NCI-H345 (cell line): ENCODE data around the gene ODAD4.

Experiments used
- DNase-seq: peaks from one replicate; lab custom pipeline; 2025; lab: John Stamatoyannopoulos, UW

ODAD4 gene

GRCh38 chr17:41930009-41930832 is at the start of gene ODAD4:
ODAD4 (plus strand) TSS chr17:41930617; CDS start chr17:41930724, 107 bp downstream.
- peak; percentile 96 for DNase-seq

GRCh38 chr17:41882756-41883155 is 47.7 kb upstream of the ODAD4 start:
- no peak for DNase-seq

- no peak for DNase-seq
Measured at GRCh38 chr17:41885733-41886132, 44.7 kb upstream of the ODAD4 start.

- no peak for DNase-seq
Measured at GRCh38 chr17:41888332-41888965, 42.0 kb upstream of the ODAD4 start.

DNA sequence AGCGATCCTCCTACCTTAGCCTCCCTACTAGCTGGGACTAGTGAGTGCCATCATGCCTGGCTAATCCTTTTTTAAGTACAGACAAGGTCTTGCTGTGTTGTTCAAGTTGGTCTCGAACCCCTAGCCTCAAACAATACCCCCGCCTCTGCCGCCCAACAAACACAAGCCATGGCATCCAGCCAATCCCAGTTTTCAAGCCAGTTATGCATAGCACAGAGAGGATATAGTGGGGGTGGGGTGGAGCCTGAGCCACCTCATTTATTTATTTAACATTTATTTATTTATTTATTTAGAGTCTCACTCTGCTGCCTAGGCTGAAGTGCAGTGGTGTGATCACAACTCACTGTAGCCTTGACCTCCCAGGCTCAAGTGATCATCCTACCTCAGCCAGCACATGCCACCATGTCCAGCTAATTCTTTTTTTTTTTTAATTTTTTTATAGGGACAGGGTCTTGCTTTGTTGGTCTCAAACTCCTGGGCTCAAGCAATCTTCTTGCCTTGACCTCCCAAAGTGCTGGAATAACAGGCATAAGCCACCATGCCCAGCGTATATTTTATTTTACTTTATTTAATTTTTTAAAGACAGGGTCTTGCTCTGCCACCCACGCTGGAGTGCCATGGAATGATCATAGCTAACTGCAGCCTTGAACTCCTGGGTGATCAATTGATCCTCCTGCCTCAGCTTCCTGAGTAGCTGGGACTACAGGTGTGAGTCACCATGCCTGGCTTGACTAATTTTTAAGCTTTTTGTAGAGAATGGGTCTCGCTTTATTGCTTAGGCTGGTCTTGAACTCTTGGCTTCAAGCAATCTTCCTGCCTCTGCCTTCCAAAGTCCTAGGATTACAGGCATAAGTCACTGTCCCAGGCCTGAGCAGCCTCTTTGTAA is 39.0 kb upstream of the ODAD4 start:
- no peak for DNase-seq

DNA sequence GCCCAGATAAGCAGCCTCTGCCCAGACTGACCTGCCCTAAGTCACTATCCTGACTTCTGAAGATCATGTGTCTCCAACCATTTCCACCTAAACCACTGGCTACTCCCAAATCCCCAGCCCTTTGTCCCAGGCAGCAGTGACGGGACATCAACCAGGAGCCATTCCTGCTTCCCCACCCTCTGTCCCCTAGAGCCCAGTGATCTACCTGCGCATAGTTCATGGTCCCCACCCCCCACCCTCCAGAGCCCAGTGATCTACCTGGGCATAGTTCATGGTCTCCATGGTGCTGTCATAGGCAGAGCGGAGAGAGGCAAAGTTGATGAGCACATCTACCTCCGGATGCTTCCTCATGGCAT is 38.4 kb upstream of the ODAD4 start:
- DNase-seq, result no peak

DNA sequence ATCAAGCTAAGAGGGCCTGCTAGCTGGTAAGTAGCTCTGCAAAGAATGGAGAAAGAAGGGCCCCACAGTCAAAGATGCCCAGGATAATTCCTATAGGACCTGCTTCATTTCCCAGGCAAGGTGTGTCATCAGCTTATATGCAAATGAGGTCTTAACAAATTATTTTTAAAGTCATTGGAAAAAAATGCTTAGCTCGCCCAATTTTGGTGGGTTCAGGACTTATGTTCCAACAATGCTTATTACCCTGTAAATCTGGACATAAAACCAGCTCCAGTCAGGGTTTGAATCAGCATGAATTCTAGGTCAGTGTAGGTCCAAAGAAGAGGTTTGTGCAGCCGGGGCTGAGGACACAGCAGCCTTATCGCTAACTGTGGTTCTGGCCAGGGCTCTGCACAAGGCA is 37.0 kb upstream of the ODAD4 start:
- DNase-seq, result no peak

- DNase-seq, result no peak
Measured at GRCh38 chr17:41894791-41895331, 35.6 kb upstream of the ODAD4 start.

- DNase-seq, result no peak
Measured at GRCh38 chr17:41895617-41896016, 34.8 kb upstream of the ODAD4 start.

- DNase-seq, result no peak
Measured at GRCh38 chr17:41896726-41897125, 33.7 kb upstream of the ODAD4 start.

DNA sequence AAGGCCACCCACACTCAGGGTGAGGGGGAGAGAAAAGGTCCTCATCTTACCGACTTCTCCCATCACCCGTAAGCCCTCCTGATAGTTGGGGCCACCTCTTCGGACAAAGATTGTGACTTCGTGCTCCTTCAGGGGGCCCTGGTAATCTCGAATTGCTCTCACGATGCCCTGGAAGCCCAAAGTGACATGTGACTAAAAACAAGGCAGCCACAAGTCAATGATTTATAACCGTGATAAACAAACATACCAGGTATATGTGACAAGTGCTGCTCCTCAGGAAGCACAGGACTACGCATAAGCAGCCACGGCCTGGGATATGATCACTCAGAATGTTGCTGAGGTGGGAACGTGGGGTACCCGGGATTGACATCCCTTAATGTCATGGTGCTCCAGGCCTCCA is 28.8 kb upstream of the ODAD4 start:
- DNase-seq, result no peak

DNA sequence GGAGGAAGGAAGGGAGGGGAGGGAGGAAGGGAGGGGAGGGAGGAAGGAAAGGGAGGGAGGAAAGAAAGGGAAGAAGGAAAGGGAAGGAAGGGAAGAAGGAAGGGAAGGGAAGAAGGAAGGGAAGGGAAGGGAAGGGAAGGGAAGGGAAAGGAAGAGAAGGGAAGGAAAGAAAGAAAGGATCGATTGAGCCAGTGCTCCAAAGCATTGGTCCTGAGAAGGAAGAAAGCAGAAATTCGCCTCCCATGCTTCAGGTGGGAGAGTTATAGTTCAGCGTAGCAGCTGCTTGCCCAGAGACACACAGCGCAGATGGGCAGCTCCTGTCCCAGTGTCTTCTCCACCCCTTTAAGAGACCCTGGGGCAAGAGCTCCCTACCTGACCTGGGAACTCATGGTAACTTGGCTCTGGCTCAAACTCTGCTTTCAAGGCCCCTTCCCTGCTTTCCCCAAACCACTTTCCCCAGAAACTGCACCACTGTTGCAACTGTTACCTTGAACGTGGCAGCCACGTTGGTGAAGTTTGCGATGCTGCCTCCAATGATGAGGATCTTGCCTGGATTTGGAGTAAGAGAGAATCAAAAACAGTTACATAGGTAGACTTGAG is 26.1 kb upstream of the ODAD4 start:
- no peak for DNase-seq

GRCh38 chr17:41905172-41905571 is 25.2 kb upstream of the ODAD4 start:
- DNase-seq, result no peak

GRCh38 chr17:41906465-41907184 is 23.8 kb upstream of the ODAD4 start:
- DNase-seq, result no peak

- DNase-seq, result no peak
Measured at GRCh38 chr17:41907185-41907556, 23.2 kb upstream of the ODAD4 start.

GRCh38 chr17:41907633-41908539 is 22.5 kb upstream of the ODAD4 start:
- no peak for DNase-seq

GRCh38 chr17:41909088-41909487 is 21.3 kb upstream of the ODAD4 start:
- DNase-seq, result no peak

GRCh38 chr17:41910701-41911391 is 19.6 kb upstream of the ODAD4 start:
- DNase-seq, result no peak

- DNase-seq, result no peak
Measured at GRCh38 chr17:41912925-41913324, 17.5 kb upstream of the ODAD4 start.

GRCh38 chr17:41913798-41914197 is 16.6 kb upstream of the ODAD4 start:
- DNase-seq, result no peak
